HG03097 (cell line): ENCODE results near the gene CCT5.
"Not testable (repeated sequence)": the region's sequence is repeated elsewhere in the genome, so short reads cannot be mapped to it uniquely, and the experiment has no call there.

Experiments used
- ATAC-seq: cut with Tn5 transposase; IDR thresholded peaks from one replicate; pipeline ENCODE4 v1.9.1; 2021; ENCODE audit not compliant: unreplicated experiment, low FRiP score

The CCT5 gene

DNA sequence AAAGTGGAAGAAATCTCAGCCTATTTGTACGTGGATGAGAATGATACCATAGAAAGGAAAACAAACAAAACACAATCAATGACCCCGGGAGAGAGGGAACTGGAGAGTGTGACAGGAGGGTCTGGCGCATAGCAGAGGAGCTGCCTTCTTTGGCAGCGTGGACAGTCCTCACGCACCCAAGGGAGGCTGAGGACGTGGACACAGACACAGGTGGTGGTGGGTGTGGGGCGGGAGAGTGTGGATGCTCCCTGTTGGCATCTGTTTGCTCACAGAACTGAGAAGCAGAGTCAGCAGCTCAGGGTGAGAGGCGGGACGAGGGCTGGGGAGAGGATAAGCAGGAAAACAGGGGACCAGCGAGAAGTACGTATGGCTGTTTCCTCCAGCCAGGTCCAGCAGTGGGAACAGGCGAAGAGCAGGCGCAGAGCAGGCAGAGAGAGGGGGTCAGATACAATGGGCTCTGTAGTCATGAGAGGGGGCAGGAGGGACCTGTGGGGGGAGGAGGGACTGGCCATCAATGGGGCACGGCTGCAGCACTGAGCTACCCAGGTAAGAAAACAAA, 47.6 kb downstream of the CCT5 start:
- no peak for ATAC-seq

- no peak for ATAC-seq
These were observed 50.2 kb downstream of the CCT5 start for GRCh38 chr5:10300246-10300645.

DNA sequence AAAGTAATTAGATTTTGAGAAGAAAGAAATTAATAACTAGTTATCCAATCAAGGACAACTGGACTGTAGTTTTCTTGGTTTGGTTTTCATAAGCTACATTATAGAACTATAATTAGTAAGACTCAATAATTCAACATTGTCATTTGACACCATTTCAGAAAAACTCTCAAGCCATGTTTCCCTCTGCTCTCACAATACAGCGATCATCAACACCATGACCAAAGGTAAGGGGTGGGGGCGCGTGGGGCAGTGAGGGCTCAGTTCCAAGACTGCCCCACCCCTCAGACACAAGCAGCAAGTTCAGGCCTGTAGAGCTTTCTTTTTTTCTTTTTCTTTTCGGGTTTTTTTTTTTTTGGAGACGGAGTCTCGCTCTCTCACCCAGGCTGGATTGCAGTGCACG, 51.2 kb downstream of the CCT5 start:
- no peak for ATAC-seq

- ATAC-seq = no peak
These were observed 51.9 kb downstream of the CCT5 start for GRCh38 chr5:10301842-10302610.

DNA sequence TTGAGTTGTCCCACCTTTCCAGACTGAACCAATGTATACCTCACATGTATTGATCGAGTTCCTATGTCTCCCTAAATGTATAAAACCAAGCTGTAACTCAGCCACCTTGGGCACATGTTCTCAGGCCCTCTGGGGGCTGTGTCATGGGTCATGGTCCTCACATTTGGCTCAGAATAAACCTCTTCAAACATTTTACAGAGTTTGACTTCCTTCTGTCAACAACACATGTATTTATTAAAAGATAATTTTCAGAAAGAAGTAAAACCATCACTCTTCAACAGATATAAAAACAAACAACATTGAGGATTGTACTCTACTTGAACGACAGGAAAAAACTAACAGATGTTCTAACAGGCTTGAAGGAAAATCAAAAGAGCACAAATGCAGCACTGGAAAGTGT, 53.1 kb downstream of the CCT5 start:
- ATAC-seq = no peak

DNA sequence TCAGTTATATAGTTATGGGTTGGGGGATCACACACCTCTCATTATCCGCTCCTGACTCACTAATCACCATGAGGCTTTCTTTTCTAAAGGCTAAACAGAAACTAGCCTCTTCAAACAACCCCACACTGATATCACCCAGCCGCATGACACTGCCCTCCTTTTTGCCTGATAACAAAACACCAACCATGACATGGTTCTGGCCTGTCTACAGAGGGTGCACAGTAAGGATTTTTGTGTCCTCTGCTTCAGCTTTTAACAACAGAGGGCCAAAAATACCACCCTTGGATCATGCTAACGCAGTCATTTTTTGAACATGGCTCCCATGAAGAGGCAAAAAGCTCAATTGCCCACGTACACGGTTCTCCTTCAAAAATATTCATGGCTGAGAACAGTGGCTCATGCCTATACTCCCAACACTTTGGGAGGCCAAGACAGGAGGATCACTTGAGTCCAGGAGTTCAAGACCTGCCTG, 53.7 kb downstream of the CCT5 start:
- no peak for ATAC-seq

DNA sequence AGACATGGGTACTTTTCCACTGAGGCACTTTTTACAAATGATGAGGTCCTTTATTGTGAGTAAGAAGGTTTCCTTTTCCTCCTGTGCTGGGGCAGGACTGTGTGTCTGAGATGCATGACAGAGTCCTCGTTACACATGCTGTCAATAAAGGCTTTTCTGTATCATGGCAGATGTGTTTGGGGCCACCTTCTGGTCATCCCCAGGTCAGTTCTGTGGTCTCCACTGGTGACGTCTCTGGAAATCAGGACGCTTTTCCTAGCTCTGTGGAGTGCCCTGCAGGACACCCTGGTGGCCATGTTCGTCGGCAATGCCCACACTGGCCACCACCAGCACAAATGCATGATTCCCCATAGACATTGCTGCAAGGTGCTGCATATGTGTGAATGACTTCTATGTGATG, 54.9 kb downstream of the CCT5 start:
- ATAC-seq = no peak

DNA sequence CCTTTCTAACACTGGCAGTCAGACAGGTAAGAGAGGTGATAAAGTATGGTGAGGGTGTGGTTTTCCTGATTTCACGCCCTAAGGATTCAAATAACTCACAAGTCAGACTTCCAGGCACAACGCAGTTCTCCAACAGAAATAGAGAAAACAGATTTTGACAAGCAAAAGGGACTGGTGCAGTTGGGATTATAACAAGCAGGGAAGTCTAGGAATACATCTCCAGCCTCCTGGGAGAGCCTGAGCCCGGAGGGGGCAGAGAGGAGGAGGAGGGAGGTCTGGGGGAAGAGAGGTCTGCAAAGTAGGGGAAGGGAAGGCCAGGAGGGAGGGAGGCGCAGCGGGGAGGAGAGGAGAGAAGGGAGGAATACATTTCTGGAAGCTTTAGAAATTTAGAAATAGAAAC, 56.0 kb downstream of the CCT5 start:
- no peak for ATAC-seq

GRCh38 chr5:10306806-10307205, 56.7 kb downstream of the CCT5 start:
- ATAC-seq = no peak

GRCh38 chr5:10307206-10308148, 57.4 kb downstream of the CCT5 start, which contains the start of gene CMBL:
Gene CMBL (minus strand): TSS chr5:10307902. CDS start chr5:10290762, 17,140 bp downstream.
- ATAC-seq = peak; percentile 78

DNA sequence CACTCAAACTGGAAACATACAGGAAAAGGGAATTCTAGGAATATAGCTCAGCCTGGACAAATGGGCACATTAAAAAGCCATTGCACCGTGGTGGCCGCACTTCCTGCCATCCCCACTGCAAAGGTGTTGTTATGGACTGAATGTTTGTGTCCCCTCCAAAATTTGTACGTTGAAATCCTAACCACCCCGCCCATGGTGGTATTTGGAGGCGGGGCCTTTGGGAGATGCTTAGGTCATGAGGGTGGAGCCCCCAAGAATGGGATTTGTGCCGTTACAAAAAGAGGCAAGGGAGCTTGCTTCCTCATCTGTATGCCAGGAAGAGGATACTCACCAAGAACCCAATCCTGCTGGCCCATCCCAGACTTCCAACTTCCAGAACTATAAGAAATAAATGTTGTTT, 58.8 kb downstream of the CCT5 start:
- no peak for ATAC-seq

- no peak for ATAC-seq
These were observed 60.1 kb downstream of the CCT5 start for GRCh38 chr5:10310066-10310779.

- ATAC-seq = not testable (repeated sequence)
These were observed 60.9 kb downstream of the CCT5 start for GRCh38 chr5:10310835-10311570.

DNA sequence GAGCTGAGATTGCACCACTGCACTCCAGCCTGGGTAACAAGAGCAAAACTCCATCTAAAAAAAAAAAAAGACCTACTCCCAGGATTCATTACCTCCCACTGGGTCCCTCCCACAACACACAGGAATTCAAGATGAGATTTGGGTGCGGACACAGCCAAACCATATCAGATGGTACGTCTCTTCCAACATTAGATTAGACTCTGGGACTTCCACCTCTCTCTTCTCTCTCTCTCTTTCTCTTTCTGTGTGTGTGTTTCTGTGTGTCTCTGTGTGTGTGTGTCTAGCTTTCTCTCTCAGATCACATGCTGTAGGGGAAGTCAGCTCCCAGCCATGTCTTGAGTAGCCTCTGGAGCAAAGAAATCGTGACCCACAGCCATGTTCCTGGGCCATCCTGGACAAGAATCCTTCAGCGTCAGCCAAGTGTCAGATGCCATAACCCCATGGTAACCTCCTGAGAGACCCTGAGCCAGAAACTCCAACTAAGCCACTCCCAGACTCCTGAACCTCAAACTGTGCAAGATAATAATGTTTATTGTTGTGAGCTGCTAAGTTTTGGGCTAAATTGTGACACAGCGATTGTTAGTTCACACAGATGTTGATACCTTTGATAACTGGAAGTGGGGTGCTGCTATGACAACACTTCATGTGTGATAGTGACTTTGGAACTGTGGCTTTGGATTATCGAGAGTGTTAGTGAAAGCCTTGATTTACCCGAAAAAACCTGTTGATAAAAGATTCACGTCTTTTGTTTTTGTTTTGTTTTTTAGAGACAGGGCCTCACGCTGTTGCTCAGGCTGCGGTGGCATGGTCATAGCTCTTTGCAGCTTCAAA, 61.7 kb downstream of the CCT5 start:
- no peak for ATAC-seq

GRCh38 chr5:10315201-10315600, 65.1 kb downstream of the CCT5 start:
- ATAC-seq = no peak
